Measurements from ENCODE around the gene POLE.

- TF ChIP-seq CTCF (IDR thresholded peaks at IDR 0.05) (no peak), POLR2A (IDR thresholded peaks at IDR 0.05) (no peak)
Observed at GRCh38 chr12:132585177-132585576, 102.0 kb downstream of the POLE start.

All from Peyer's patch (tissue), 4 donors.